Adipocyte (in vitro differentiated cells): ENCODE results near the gene IGFALS.
A peak's percentile ranks its signal among the peaks of the same experiment; 100 is the strongest.
"Not testable (repeated sequence)": the region's sequence is repeated elsewhere in the genome, so short reads cannot be mapped to it uniquely, and the experiment has no call there.

Experiments
- DNase-seq: peaks from one replicate; pipeline ENCODE4 v3.0.0-alpha.2; 2015; ENCODE audit warnings: low read depth
- H3K27me3 ChIP-seq: replicated peaks from 2 replicates; pipeline ENCODE4 v1.7.0; 2013; ENCODE audit warnings: mild to moderate bottlenecking, low read length, moderate library complexity; ENCODE audit not compliant: control insufficient read depth, insufficient read depth
- H3K36me3 ChIP-seq: 2 replicates; pipeline ENCODE4 v1.7.0; 2013; ENCODE audit warnings: low read length, mild to moderate bottlenecking, moderate library complexity; ENCODE audit not compliant: control insufficient read depth, insufficient read depth, severe bottlenecking
- H3K4me1 ChIP-seq: 2 replicates; pipeline ENCODE4 v1.7.0; 2013; ENCODE audit warnings: mild to moderate bottlenecking, low read length, moderate library complexity; ENCODE audit not compliant: control insufficient read depth, insufficient read depth
- H3K4me3 ChIP-seq: 2 replicates; pipeline ENCODE4 v1.7.0; 2013; ENCODE audit warnings: mild to moderate bottlenecking, low read length, moderate library complexity
- H3K9ac ChIP-seq: 2 replicates; pipeline ENCODE4 v1.7.0; 2013; ENCODE audit warnings: mild to moderate bottlenecking, low read length, moderate library complexity
- H3K9me3 ChIP-seq: 2 replicates; pipeline ENCODE4 v1.7.0; 2013; ENCODE audit warnings: mild to moderate bottlenecking, low read length, moderate library complexity; ENCODE audit not compliant: control insufficient read depth

IGFALS gene

GRCh38 chr16:1816396-1817275, 23.1 kb upstream of the IGFALS start:
- H3K4me1 ChIP-seq = peaks cover 3% of the 10 kb centered on the region
- H3K9ac ChIP-seq = no peak overlapping the region
- peaks cover 26% of the 10 kb centered on the region for H3K36me3 ChIP-seq
- no peak for DNase-seq
- H3K9me3 ChIP-seq = no peaks in the 10 kb centered on the region
- H3K4me3 ChIP-seq = no peak overlapping the region
- no peaks in the 10 kb centered on the region for H3K27me3 ChIP-seq

- Histone ChIP-seq H3K27me3 (no peaks in the 10 kb centered on the region), H3K9me3 (no peaks in the 10 kb centered on the region), H3K4me1 (peaks cover 3% of the 10 kb centered on the region), H3K9ac (no peak overlapping the region), H3K36me3 (peaks cover 30% of the 10 kb centered on the region), H3K4me3 (no peak overlapping the region)
- no peak for DNase-seq
These were observed 22.0 kb upstream of the IGFALS start for GRCh38 chr16:1815461-1815860.

GRCh38 chr16:1812732-1813163, 19.2 kb upstream of the IGFALS start:
- H3K27me3 ChIP-seq = no peaks in the 10 kb centered on the region
- H3K9me3 ChIP-seq = no peaks in the 10 kb centered on the region
- H3K36me3 ChIP-seq = peaks cover 41% of the 10 kb centered on the region
- peak overlapping the region; percentile 32 for H3K9ac ChIP-seq
- peak; percentile 86 for DNase-seq
- H3K4me1 ChIP-seq = peaks cover 3% of the 10 kb centered on the region
- no peak overlapping the region for H3K4me3 ChIP-seq

- Histone ChIP-seq H3K4me3 (no peak overlapping the region), H3K4me1 (peaks cover 3% of the 10 kb centered on the region), H3K27me3 (no peaks in the 10 kb centered on the region), H3K9ac (no peak overlapping the region), H3K36me3 (peaks cover 41% of the 10 kb centered on the region), H3K9me3 (no peaks in the 10 kb centered on the region)
- DNase-seq = no peak
These were observed 17.0 kb upstream of the IGFALS start for GRCh38 chr16:1810536-1810935.

- no peak overlapping the region for H3K4me3 ChIP-seq
- H3K27me3 ChIP-seq = no peaks in the 10 kb centered on the region
- no peak for DNase-seq
- H3K4me1 ChIP-seq = peaks cover 3% of the 10 kb centered on the region
- H3K36me3 ChIP-seq = peaks cover 42% of the 10 kb centered on the region
- H3K9me3 ChIP-seq = no peaks in the 10 kb centered on the region
- H3K9ac ChIP-seq = no peak overlapping the region
These were observed 16.6 kb upstream of the IGFALS start for GRCh38 chr16:1810106-1810505.

- H3K9ac ChIP-seq = no peak overlapping the region
- no peak overlapping the region for H3K4me3 ChIP-seq
- H3K9me3 ChIP-seq = no peaks in the 10 kb centered on the region
- H3K36me3 ChIP-seq = peaks cover 45% of the 10 kb centered on the region
- no peaks in the 10 kb centered on the region for H3K27me3 ChIP-seq
- peaks cover 3% of the 10 kb centered on the region for H3K4me1 ChIP-seq
- DNase-seq = no peak
These were observed 15.8 kb upstream of the IGFALS start for GRCh38 chr16:1809281-1809801.

GRCh38 chr16:1808691-1809090, 15.2 kb upstream of the IGFALS start:
- Histone ChIP-seq H3K9ac (no peak overlapping the region), H3K9me3 (no peaks in the 10 kb centered on the region), H3K27me3 (no peaks in the 10 kb centered on the region), H3K4me1 (peaks cover 3% of the 10 kb centered on the region), H3K4me3 (no peak overlapping the region), H3K36me3 (peaks cover 44% of the 10 kb centered on the region)
- no peak for DNase-seq

- H3K4me1 ChIP-seq = no peaks in the 10 kb centered on the region
- DNase-seq = no peak
- no peaks in the 10 kb centered on the region for H3K27me3 ChIP-seq
- peaks cover 40% of the 10 kb centered on the region for H3K36me3 ChIP-seq
- H3K9ac ChIP-seq = no peak overlapping the region
- no peak overlapping the region for H3K4me3 ChIP-seq
- H3K9me3 ChIP-seq = no peaks in the 10 kb centered on the region
These were observed 14.1 kb upstream of the IGFALS start for GRCh38 chr16:1807626-1808025.

- peaks cover 6% of the 10 kb centered on the region for H3K9me3 ChIP-seq
- H3K4me1 ChIP-seq = no peaks in the 10 kb centered on the region
- no peak overlapping the region for H3K4me3 ChIP-seq
- H3K36me3 ChIP-seq = peaks cover 8% of the 10 kb centered on the region
- no peaks in the 10 kb centered on the region for H3K27me3 ChIP-seq
- no peak for DNase-seq
- H3K9ac ChIP-seq = no peak overlapping the region
These were observed 7.2 kb upstream of the IGFALS start for GRCh38 chr16:1800701-1801100.

- not testable (repeated sequence) for H3K36me3 ChIP-seq, H3K4me3 ChIP-seq, H3K9me3 ChIP-seq, H3K27me3 ChIP-seq, DNase-seq, H3K9ac ChIP-seq, H3K4me1 ChIP-seq
These were observed 5.8 kb upstream of the IGFALS start for GRCh38 chr16:1799263-1799662.

GRCh38 chr16:1794908-1795666, 1.6 kb upstream of the IGFALS start:
- Histone ChIP-seq H3K36me3 (no peaks in the 10 kb centered on the region), H3K4me1 (no peaks in the 10 kb centered on the region), H3K27me3 (no peaks in the 10 kb centered on the region), H3K4me3 (no peak overlapping the region), H3K9me3 (peaks cover 6% of the 10 kb centered on the region), H3K9ac (no peak overlapping the region)
- no peak for DNase-seq
